Liver (tissue), 9 donors: ENCODE data around the gene GCLC. TPM values are rescaled to one million over a fixed set of nuclear protein-coding genes. Genes with fewer than 3 reads are reported as not detected.
"Not testable (repeated sequence)": the region's sequence is repeated elsewhere in the genome, so short reads cannot be mapped to it uniquely, and the experiment has no call there.

Experiments
- DNase-seq: peaks from one replicate; pipeline ENCODE4 v3.0.0-alpha.2; 2017; ENCODE audit warnings: low spot score
- H3K27ac ChIP-seq, 2 donors: one replicate each; pipeline ENCODE4 v1.7.0; 2013; ENCODE audit warnings: inconsistent platforms in 2 of 2, low read length in 2 of 2, control low read depth in 1 of 2, low read depth in 1 of 2, mild to moderate bottlenecking in 1 of 2
- H3K27me3 ChIP-seq, 4 donors: one replicate each; pipeline versions ENCODE4 v1.6.1 to v1.7.0; 2013; ENCODE audit warnings: low read length in 3 of 4, inconsistent platforms in 1 of 4, mild to moderate bottlenecking in 1 of 4, moderate library complexity in 1 of 4; ENCODE audit not compliant: control insufficient read depth in 4 of 4, insufficient read depth in 4 of 4
- H3K36me3 ChIP-seq, 4 donors: one replicate each; pipeline versions ENCODE4 v1.6.1 to v1.7.0; 2013; ENCODE audit warnings: low read length in 3 of 4, mild to moderate bottlenecking in 3 of 4, low read depth in 1 of 4, moderate library complexity in 1 of 4; ENCODE audit not compliant: control insufficient read depth in 4 of 4, insufficient read depth in 3 of 4
- H3K4me1 ChIP-seq, 4 donors: one replicate each; pipeline versions ENCODE4 v1.6.1 to v1.7.0; 2013; ENCODE audit warnings: low read length in 3 of 4, mild to moderate bottlenecking in 3 of 4, moderate library complexity in 1 of 4; ENCODE audit not compliant: control insufficient read depth in 4 of 4, insufficient read depth in 4 of 4
- H3K4me3 ChIP-seq, 3 donors: one replicate each; pipeline versions ENCODE4 v1.6.1 to v1.7.0; 2013; ENCODE audit warnings: low read length in 3 of 3, control low read depth in 1 of 3, low read depth in 1 of 3, mild to moderate bottlenecking in 1 of 3
- H3K9ac ChIP-seq, 2 donors: one replicate each; pipeline ENCODE4 v1.7.0; 2013; ENCODE audit warnings: low read length in 2 of 2, mild to moderate bottlenecking in 2 of 2, moderate library complexity in 2 of 2, control low read depth in 1 of 2, low read depth in 1 of 2
- H3K9me3 ChIP-seq, 4 donors: one replicate each; pipeline versions ENCODE4 v1.6.1 to v1.7.0; 2013; ENCODE audit warnings: low read length in 3 of 4; ENCODE audit not compliant: control insufficient read depth in 4 of 4
- ATF3 ChIP-seq: IDR thresholded peaks from 2 replicates; pipeline ENCODE4 v1.6.1; 2016; ENCODE audit warnings: antibody characterized with exemption
- CTCF ChIP-seq: fragments of 150-350 bp; IDR thresholded peaks from 2 replicates; pipeline ENCODE4 v1.5.1; 2017; ENCODE audit warnings: improper control_type of control experiment, low read depth, low read length; ENCODE audit not compliant: missing input control
- EGR1 ChIP-seq, 2 donors: IDR thresholded peaks; 2 replicates each; pipeline ENCODE4 v1.6.1; 2016 to 2018; ENCODE audit warnings: antibody characterized with exemption in 2 of 2, low read depth in 2 of 2
- FOXA1 ChIP-seq: IDR thresholded peaks from 2 replicates; pipeline ENCODE4 v1.6.1; 2016; ENCODE audit warnings: antibody characterized with exemption
- GABPA ChIP-seq, 2 donors: IDR thresholded peaks in 1 of 2; conservative IDR thresholded peaks in 1 of 2; 2 replicates each; pipeline ENCODE4 v1.6.1; 2016; ENCODE audit warnings: antibody characterized with exemption in 2 of 2, mild to moderate bottlenecking in 1 of 2, moderate library complexity in 1 of 2
- HNF4G ChIP-seq: IDR thresholded peaks from 2 replicates; pipeline ENCODE4 v1.6.1; 2016; ENCODE audit warnings: antibody characterized with exemption
- JUND ChIP-seq, 2 donors: IDR thresholded peaks; 2 replicates each; pipeline ENCODE4 v1.6.1; 2016; ENCODE audit warnings: antibody characterized with exemption in 2 of 2
- MAX ChIP-seq: IDR thresholded peaks from 2 replicates; pipeline ENCODE4 v1.6.1; 2016; ENCODE audit warnings: antibody characterized with exemption
- NR2F2 ChIP-seq: IDR thresholded peaks from 2 replicates; pipeline ENCODE4 v1.6.1; 2016; ENCODE audit warnings: antibody characterized with exemption
- RAD21 ChIP-seq, 2 donors: IDR thresholded peaks; 2 replicates each; pipeline ENCODE4 v1.6.1; 2016; ENCODE audit warnings: antibody characterized with exemption in 2 of 2, mild to moderate bottlenecking in 2 of 2
- REST ChIP-seq: IDR thresholded peaks from 2 replicates; pipeline ENCODE4 v1.6.1; 2016; ENCODE audit warnings: antibody characterized with exemption, mild to moderate bottlenecking
- RXRA ChIP-seq, 2 donors: IDR thresholded peaks; 2 replicates each; pipeline ENCODE4 v1.6.1; 2017 to 2018; ENCODE audit warnings: antibody characterized with exemption in 2 of 2, mild to moderate bottlenecking in 1 of 2
- ZBTB33 ChIP-seq: IDR thresholded peaks from 2 replicates; pipeline ENCODE4 v1.6.1; 2016; ENCODE audit warnings: antibody characterized with exemption
- WGBS: extraction: QIAGEN DNeasy Blood & Tissue Kit; methylation state at CpG from one replicate; pipeline ENCODE4 v1.1.7; 2013; 5-methylcytosine and 5-hydroxymethylcytosine counted together
- polyA plus RNA-seq, 2 donors: library from polyadenylated mRNA; stranded (reverse) in 1 of 2; unstranded in 1 of 2; fragments of 200-250 nt in 1 of 2; fragments of >200 nt in 1 of 2; fragmentation: Nextera tagmentation in 1 of 2; extraction: Ambion mirVana in 1 of 2; gene quantifications; one replicate each; pipeline versions ENCODE4 v1.2.1 to v1.2.3, GENCODE V29; 2013 to 2015
- total RNA-seq, 2 donors: library from RNA; depleted of rRNA; stranded (reverse); fragments of >200 nt; gene quantifications; one replicate each; pipeline ENCODE4 v1.2.3, GENCODE V29; 2014
- donor health status: healthy.
- donor health status: healthy.
- donor health status: healthy.
- donor health status: healthy.
- donor health status: healthy.

GCLC gene
- total and polyA plus RNA-seq, 4 donors = 28.6 to 135 (median 79.8) TPM

- Histone ChIP-seq H3K27ac (no peak overlapping the region), H3K27me3 (no peaks in the 10 kb centered on the region), H3K9ac (no peak overlapping the region), H3K4me1 (peaks cover 0 to 3% (median 0%) of the 10 kb centered on the region in 4 donors), H3K9me3 (no peaks in the 10 kb centered on the region), H3K4me3 (no peak overlapping the region), H3K36me3 (no peaks in the 10 kb centered on the region)
- TF ChIP-seq EGR1 (IDR thresholded peaks at IDR 0.05; ENCODE audit: low read depth in 2 of 2) (no peak), FOXA1 (no peak), CTCF (no peak)
- DNase-seq = no peak
- 74% methylated on average over 2 of the region's 2 CpGs for WGBS
Measured at GRCh38 chr6:53481323-53481722, 63.6 kb downstream of the GCLC start.

- not testable (repeated sequence) for H3K9me3 ChIP-seq, DNase-seq, H3K27me3 ChIP-seq, H3K27ac ChIP-seq, H3K9ac ChIP-seq, H3K36me3 ChIP-seq, H3K4me1 ChIP-seq, H3K4me3 ChIP-seq
- 86% methylated on average over 4 of the region's 4 CpGs for WGBS
Measured at GRCh38 chr6:53480774-53481173, 64.1 kb downstream of the GCLC start.

- no peak for DNase-seq
- no peak for TF ChIP-seq MAX
- TF ChIP-seq JUND (IDR thresholded peaks at IDR 0.05) = no peak
- TF ChIP-seq EGR1 (IDR thresholded peaks at IDR 0.05; ENCODE audit: low read depth in 2 of 2) = no peak
- TF ChIP-seq RXRA (IDR thresholded peaks at IDR 0.05) = no peak
- TF ChIP-seq REST = no peak
- no peak overlapping the region for H3K9ac ChIP-seq
- H3K27me3 ChIP-seq = no peaks in the 10 kb centered on the region
- no peak overlapping the region for H3K27ac ChIP-seq
- no peak overlapping the region for H3K4me3 ChIP-seq
- no peaks in the 10 kb centered on the region for H3K36me3 ChIP-seq
- no peaks in the 10 kb centered on the region for H3K9me3 ChIP-seq
- peaks cover 0 to 3% (median 0%) of the 10 kb centered on the region in 4 donors for H3K4me1 ChIP-seq
- WGBS = 85% methylated on average over 1 of the region's 1 CpG
Measured at GRCh38 chr6:53479871-53480270, 65.0 kb downstream of the GCLC start.

GRCh38 chr6:53476964-53477363 is 67.9 kb downstream of the GCLC start:
- 94% methylated on average over 1 of the region's 1 CpG for WGBS
- no peak for DNase-seq
- Histone ChIP-seq H3K27me3 (no peaks in the 10 kb centered on the region), H3K27ac (no peak overlapping the region), H3K4me1 (no peaks in the 10 kb centered on the region), H3K4me3 (no peak overlapping the region), H3K9ac (no peak overlapping the region), H3K36me3 (no peaks in the 10 kb centered on the region), H3K9me3 (no peaks in the 10 kb centered on the region)
- TF ChIP-seq RAD21 (IDR thresholded peaks at IDR 0.05) = no peak
- TF ChIP-seq ATF3 = no peak
- TF ChIP-seq GABPA (IDR thresholded peaks at IDR 0.05 in 1 of 2, conservative IDR thresholded peaks at IDR 0.05 in 1 of 2) = no peak
- TF ChIP-seq MAX = no peak
- no peak for TF ChIP-seq JUND (IDR thresholded peaks at IDR 0.05)
- no peak for TF ChIP-seq ZBTB33
- no peak for TF ChIP-seq HNF4G
- TF ChIP-seq NR2F2 = no peak
- no peak for TF ChIP-seq FOXA1
